Measurements from ENCODE around the gene CRYAB.

- TF ChIP-seq SP1 (CRISPR knock-in tag; conservative IDR thresholded peaks at IDR 0.05) (no peak), TEAD1 (CRISPR knock-in tag; IDR thresholded peaks at IDR 0.05) (no peak), ZNF121 (CRISPR knock-in tag; IDR thresholded peaks at IDR 0.05) (no peak), ZNF281 (CRISPR knock-in tag; IDR thresholded peaks at IDR 0.05) (no peak), ETV6 (CRISPR knock-in tag; IDR thresholded peaks at IDR 0.05) (no peak), CTCF (IDR thresholded peaks at IDR 0.05) (no peak), EMX1 (CRISPR knock-in tag; IDR thresholded peaks at IDR 0.05) (no peak)
Observed at GRCh38 chr11:111960916-111961315, 49.3 kb upstream of the CRYAB start.

Measured in WTC11 (cell line).